ENCODE results near the gene ARID3A. TPM values are rescaled to one million over a fixed set of nuclear protein-coding genes. Genes with fewer than 3 reads are reported as not detected.
A peak's percentile ranks its signal among the peaks of the same experiment; 100 is the strongest.

ARID3A gene
- total and polyA plus RNA-seq, 2 of the 13 experiments (the other 11 are each of a cell fraction or from before 2014, with no cell fraction given), result 71.3 to 77.9 TPM

- no TSS peak for BruUV-seq (replicated peaks)
- 30% methylated on average over 3 of the region's 12 CpGs for WGBS (ENCODE audit: low lambda C conversion rate)
- peaks cover 66% of the 10 kb centered on the region for H3K79me2 ChIP-seq (ENCODE audit: insufficient read depth, low read length)
- peaks cover 62% of the 10 kb centered on the region for H3K4me1 ChIP-seq (ENCODE audit: insufficient read depth, low read length)
- peak overlapping the region; percentile 93 for H3K4me2 ChIP-seq (ENCODE audit: low read depth, low read length)
- no peak overlapping the region for H2AFZ ChIP-seq (ENCODE audit: low read length)
- no peak for DNase-seq (ENCODE audit: low spot score)
- peak overlapping the region; percentile 88 to 98 (median 96) for H3K4me3 ChIP-seq (replicated peaks in 1 of 3; ENCODE audit: insufficient read depth in 1 of 3, low read depth in 2 of 3, low read length in 3 of 3)
- no peak for FAIRE-seq
- H3K9me3 ChIP-seq (ENCODE audit: low read length), result no peaks in the 10 kb centered on the region
- peak overlapping the region; percentile 98 for H3K9ac ChIP-seq (ENCODE audit: insufficient read depth, low read depth, low read length)
- peaks cover 17% of the 10 kb centered on the region; the same call in 1 of the 2 replicates for H4K20me1 ChIP-seq (ENCODE audit: insufficient read depth, low read length)
- H3K36me3 ChIP-seq (replicated peaks in 1 of 2; ENCODE audit: control insufficient read depth in 1 of 2, insufficient read depth in 2 of 2, low read length in 2 of 2), result peaks cover 11 to 30% of the 10 kb centered on the region in 2 experiments; a peak in 4 of 5 replicates
- POLR2A ChIA-PET, result interaction anchor here (0.7 to 2.2 kb wide), 9 partner anchors 8 to 170 kb away, joined by 3 to 42 read pairs (median 4); partner anchors contain the start of gene WDR18
- peak overlapping the region; percentile 92 for H3K27ac ChIP-seq (ENCODE audit: extremely low read length, insufficient read depth, low read length)
- intact Hi-C loops (cut with micrococcal nuclease; ENCODE audit: unreplicated experiment) (loop anchor here (10.0 kb wide), 1 partner anchor 263 kb away; the partner anchor contains the start of gene RNF126), in situ Hi-C loops (cut with HindIII; ENCODE audit: extremely low pct_ligation_motif_present, low pct_unique_long_range_greater_than_20kb) (loop anchor here (5.0 kb wide), 1 partner anchor 34 kb away; no protein-coding TSS in a partner anchor)
- peak; percentile 12 for ATAC-seq
- CTCF ChIA-PET (ENCODE audit: low intra/inter-chr PET ratio, low total read pairs), result no interaction called here
- no peaks in the 10 kb centered on the region for H3K27me3 ChIP-seq (ENCODE audit: control insufficient read depth in 1 of 2, insufficient read depth in 2 of 2, low read length in 2 of 2)
- peak; percentile 4; the same call in 1 of the 2 replicates for TF ChIP-seq PATZ1 (CRISPR knock-in tag; IDR thresholded peaks at IDR 0.05)
- TF ChIP-seq ATF7-NPFF (CRISPR knock-in tag; IDR thresholded peaks at IDR 0.05; ENCODE audit: low read depth), result 0 out of 2 replicates have a peak, but pooled peaks have one; percentile 39
- peak; percentile 3 for TF ChIP-seq SAP130 (CRISPR knock-in tag; IDR thresholded peaks at IDR 0.05; ENCODE audit: low read depth)
- TF ChIP-seq CEBPG (CRISPR knock-in tag; IDR thresholded peaks at IDR 0.05), result no peak
- no peak for TF ChIP-seq ATF5 (CRISPR knock-in tag; IDR thresholded peaks at IDR 0.05; ENCODE audit: low read depth)
- peak; percentile 32 for TF ChIP-seq RBM22 (optimal IDR thresholded peaks at IDR 0.05; ENCODE audit: low read length)
- TF ChIP-seq KDM4B (CRISPR knock-in tag; IDR thresholded peaks at IDR 0.05), result no peak
- TF ChIP-seq EEA1 (CRISPR knock-in tag; IDR thresholded peaks at IDR 0.05; ENCODE audit: borderline replicate concordance), result 0 out of 2 replicates have a peak, but pooled peaks have one; percentile 49
- TF ChIP-seq ARNT (IDR thresholded peaks at IDR 0.05), result no peak
- TF ChIP-seq POLR2A (IDR thresholded peaks at IDR 0.05; ENCODE audit: insufficient read depth in 1 of 2, low read depth in 2 of 2, low read length in 2 of 2), result peak in 1 of 2 experiments; percentile 25; a peak in 1 of 4 replicates
- TF ChIP-seq ZBTB33 (CRISPR knock-in tag; IDR thresholded peaks at IDR 0.05), result peak; percentile 55; the same call in 1 of the 2 replicates
- peak; percentile 27; the same call in 1 of the 2 replicates for TF ChIP-seq POLR2AphosphoS5 (IDR thresholded peaks at IDR 0.05; ENCODE audit: low read depth, low read length)
- TF ChIP-seq HNRNPL (IDR thresholded peaks at IDR 0.05; ENCODE audit: low read depth, low read length), result 0 out of 2 replicates have a peak, but pooled peaks have one; percentile 60
- peak; percentile 27; the same call in 1 of the 2 replicates for TF ChIP-seq HDAC1 (CRISPR knock-in tag; IDR thresholded peaks at IDR 0.05)
- no peak for TF ChIP-seq HNF4G (IDR thresholded peaks at IDR 0.05; ENCODE audit: borderline replicate concordance, low read depth, low read length)
- TF ChIP-seq HNF4G (CRISPR knock-in tag; IDR thresholded peaks at IDR 0.05; ENCODE audit: borderline replicate concordance, low read depth), result 0 out of 2 replicates have a peak, but pooled peaks have one; percentile 22
- no peak for TF ChIP-seq DMAP1 (CRISPR knock-in tag; IDR thresholded peaks at IDR 0.05)
- TF ChIP-seq ZNF891 (CRISPR knock-in tag; IDR thresholded peaks at IDR 0.05), result 0 out of 2 replicates have a peak, but pooled peaks have one; percentile 59
Observed at GRCh38 chr19:927780-928401, 2.1 kb downstream of the ARID3A start.

All from HepG2 (cell line).